HG03060 (cell line): ENCODE measurements around the gene TEAD1.
"Not testable (repeated sequence)": the region's sequence is repeated elsewhere in the genome, so short reads cannot be mapped to it uniquely, and the experiment has no call there.

ENCODE experiments used
- ATAC-seq: cut with Tn5 transposase; IDR thresholded peaks from one replicate; pipeline ENCODE4 v1.9.1; 2021; ENCODE audit warnings: low read depth, moderate number of reproducible peaks; ENCODE audit not compliant: unreplicated experiment

Gene TEAD1

GRCh38 chr11:12758117-12758516 lies 83.9 kb downstream of the TEAD1 start:
- ATAC-seq, result not testable (repeated sequence)

GRCh38 chr11:12761029-12761428 lies 86.8 kb downstream of the TEAD1 start:
- ATAC-seq, result no peak

GRCh38 chr11:12762278-12762677 lies 88.1 kb downstream of the TEAD1 start:
- ATAC-seq, result no peak

GRCh38 chr11:12762696-12763324 lies 88.6 kb downstream of the TEAD1 start:
- no peak for ATAC-seq

- ATAC-seq, result no peak
These were observed 90.1 kb downstream of the TEAD1 start for GRCh38 chr11:12764187-12764914.

GRCh38 chr11:12765428-12765827 lies 91.2 kb downstream of the TEAD1 start:
- no peak for ATAC-seq

- ATAC-seq, result no peak
These were observed 92.8 kb downstream of the TEAD1 start for GRCh38 chr11:12767027-12767426.

GRCh38 chr11:12767577-12767976 lies 93.4 kb downstream of the TEAD1 start:
- ATAC-seq, result no peak

GRCh38 chr11:12768726-12769673 lies 94.8 kb downstream of the TEAD1 start:
- peak; percentile 48 for ATAC-seq

GRCh38 chr11:12769834-12770345 lies 95.7 kb downstream of the TEAD1 start:
- no peak for ATAC-seq

- ATAC-seq, result no peak
These were observed 96.2 kb downstream of the TEAD1 start for GRCh38 chr11:12770435-12770834.

GRCh38 chr11:12770966-12771597 lies 96.9 kb downstream of the TEAD1 start:
- no peak for ATAC-seq

- ATAC-seq, result no peak
These were observed 97.7 kb downstream of the TEAD1 start for GRCh38 chr11:12771875-12772274.

GRCh38 chr11:12772324-12772723 lies 98.1 kb downstream of the TEAD1 start:
- ATAC-seq, result no peak

- ATAC-seq, result no peak
These were observed 99.4 kb downstream of the TEAD1 start for GRCh38 chr11:12773591-12773990.

GRCh38 chr11:12775955-12776354 lies 101.7 kb downstream of the TEAD1 start:
- no peak for ATAC-seq

- no peak for ATAC-seq
These were observed 103.1 kb downstream of the TEAD1 start for GRCh38 chr11:12777208-12777874.

GRCh38 chr11:12778240-12778905 lies 104.2 kb downstream of the TEAD1 start:
- no peak for ATAC-seq

GRCh38 chr11:12783765-12784164 lies 109.5 kb downstream of the TEAD1 start:
- no peak for ATAC-seq
